Neural cell (in vitro differentiated cells): Measurements from ENCODE around the gene CRACDL.

Experiments used
- CTCF ChIP-seq: fragments of 450-650 bp; IDR thresholded peaks from 2 replicates; pipeline ENCODE4 v1.5.1; 2014; ENCODE audit warnings: antibody characterized with exemption, mild to moderate bottlenecking, moderate library complexity; ENCODE audit not compliant: poor library complexity, severe bottlenecking
- EP300 ChIP-seq: fragments of 450-650 bp; conservative IDR thresholded peaks from 2 replicates; pipeline ENCODE4 v1.6.1; 2014; ENCODE audit warnings: antibody characterized with exemption, mild to moderate bottlenecking, moderate library complexity; ENCODE audit not compliant: poor library complexity, severe bottlenecking
- MXI1 ChIP-seq: fragments of 450-650 bp; conservative IDR thresholded peaks from 2 replicates; pipeline ENCODE4 v1.6.1; 2014; ENCODE audit warnings: antibody characterized with exemption, mild to moderate bottlenecking; ENCODE audit not compliant: poor library complexity, severe bottlenecking
- POLR2AphosphoS5 ChIP-seq: IDR thresholded peaks from 2 replicates; pipeline ENCODE4 v1.6.1; 2012
- TAF1 ChIP-seq: IDR thresholded peaks from 2 replicates; pipeline ENCODE4 v1.6.1; 2012; ENCODE audit warnings: low read depth
- TF ChIP-seq, protein P1 (sequence below): IDR thresholded peaks from 2 replicates; pipeline ENCODE4 v1.6.1; 2012; ENCODE audit warnings: borderline replicate concordance

GRCh38 chr2:98903064-98903355 lies 33.0 kb downstream of the CRACDL start:
- TF ChIP-seq POLR2AphosphoS5, result no peak
- no peak for TF ChIP-seq MXI1
- TF ChIP-seq CTCF, result no peak
- no peak for TF ChIP-seq EP300
- TF ChIP-seq, protein P1, sequence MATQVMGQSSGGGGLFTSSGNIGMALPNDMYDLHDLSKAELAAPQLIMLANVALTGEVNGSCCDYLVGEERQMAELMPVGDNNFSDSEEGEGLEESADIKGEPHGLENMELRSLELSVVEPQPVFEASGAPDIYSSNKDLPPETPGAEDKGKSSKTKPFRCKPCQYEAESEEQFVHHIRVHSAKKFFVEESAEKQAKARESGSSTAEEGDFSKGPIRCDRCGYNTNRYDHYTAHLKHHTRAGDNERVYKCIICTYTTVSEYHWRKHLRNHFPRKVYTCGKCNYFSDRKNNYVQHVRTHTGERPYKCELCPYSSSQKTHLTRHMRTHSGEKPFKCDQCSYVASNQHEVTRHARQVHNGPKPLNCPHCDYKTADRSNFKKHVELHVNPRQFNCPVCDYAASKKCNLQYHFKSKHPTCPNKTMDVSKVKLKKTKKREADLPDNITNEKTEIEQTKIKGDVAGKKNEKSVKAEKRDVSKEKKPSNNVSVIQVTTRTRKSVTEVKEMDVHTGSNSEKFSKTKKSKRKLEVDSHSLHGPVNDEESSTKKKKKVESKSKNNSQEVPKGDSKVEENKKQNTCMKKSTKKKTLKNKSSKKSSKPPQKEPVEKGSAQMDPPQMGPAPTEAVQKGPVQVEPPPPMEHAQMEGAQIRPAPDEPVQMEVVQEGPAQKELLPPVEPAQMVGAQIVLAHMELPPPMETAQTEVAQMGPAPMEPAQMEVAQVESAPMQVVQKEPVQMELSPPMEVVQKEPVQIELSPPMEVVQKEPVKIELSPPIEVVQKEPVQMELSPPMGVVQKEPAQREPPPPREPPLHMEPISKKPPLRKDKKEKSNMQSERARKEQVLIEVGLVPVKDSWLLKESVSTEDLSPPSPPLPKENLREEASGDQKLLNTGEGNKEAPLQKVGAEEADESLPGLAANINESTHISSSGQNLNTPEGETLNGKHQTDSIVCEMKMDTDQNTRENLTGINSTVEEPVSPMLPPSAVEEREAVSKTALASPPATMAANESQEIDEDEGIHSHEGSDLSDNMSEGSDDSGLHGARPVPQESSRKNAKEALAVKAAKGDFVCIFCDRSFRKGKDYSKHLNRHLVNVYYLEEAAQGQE, result no peak
- TF ChIP-seq TAF1, result no peak
